Hematopoietic multipotent progenitor cell treated with erythropoietin and hydrocortisone succinate and interleukin-3 and kit ligand, for 4 days (in vitro differentiated cells): ENCODE measurements around the gene UBASH3B.
"Not testable (repeated sequence)": the region's sequence is repeated elsewhere in the genome, so short reads cannot be mapped to it uniquely, and the experiment has no call there.

Source experiments
- DNase-seq: peaks from one replicate; pipeline ENCODE4 v3.0.0-alpha.2; 2015

UBASH3B gene

DNA sequence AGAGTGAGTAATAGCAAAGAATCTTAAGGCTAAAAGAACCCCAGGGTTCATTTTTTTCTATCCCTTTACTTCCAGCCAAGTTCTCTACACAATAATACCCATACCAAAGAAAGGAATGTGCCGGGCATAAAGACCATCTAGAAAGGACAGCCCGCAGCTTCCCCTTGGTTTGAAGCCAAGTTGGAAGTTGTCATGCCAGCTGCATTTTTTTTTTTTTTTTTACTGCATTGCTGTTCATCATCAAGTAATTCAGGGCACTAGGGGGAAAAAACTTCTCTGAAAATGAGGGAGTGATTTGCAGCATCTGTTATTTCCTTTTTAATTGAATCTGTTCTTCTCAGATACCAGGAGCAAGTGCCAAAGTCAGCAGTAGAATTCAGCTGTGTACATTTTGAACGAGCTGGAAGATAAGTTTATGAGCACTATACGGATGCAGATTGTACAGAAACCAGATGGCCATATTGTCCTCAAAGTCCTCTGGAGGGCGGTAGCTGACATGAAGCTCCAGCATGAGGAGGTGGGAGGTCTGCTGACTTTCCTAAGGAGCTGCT, 56.4 kb downstream of the UBASH3B start:
- DNase-seq: peak; percentile 86

DNA sequence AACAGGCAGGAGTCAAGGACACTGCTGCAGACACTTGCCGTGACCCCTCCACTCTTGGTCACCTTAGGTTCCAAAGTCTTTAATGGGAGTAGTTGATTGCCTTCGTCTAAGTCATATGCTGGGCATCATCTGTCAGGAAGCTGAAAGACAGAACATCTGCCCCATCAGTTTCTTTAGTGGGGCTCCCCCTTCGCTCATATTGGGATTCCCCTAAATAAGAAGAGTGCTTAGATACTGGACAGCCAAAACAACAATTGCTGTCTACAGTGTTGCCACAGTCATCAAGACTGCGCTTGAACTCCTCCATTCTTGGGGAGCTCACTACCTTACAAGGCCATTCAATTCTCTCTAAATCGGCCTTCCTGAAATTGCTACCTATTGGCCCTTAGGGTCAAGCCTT, 58.5 kb downstream of the UBASH3B start:
- DNase-seq: no peak

DNA sequence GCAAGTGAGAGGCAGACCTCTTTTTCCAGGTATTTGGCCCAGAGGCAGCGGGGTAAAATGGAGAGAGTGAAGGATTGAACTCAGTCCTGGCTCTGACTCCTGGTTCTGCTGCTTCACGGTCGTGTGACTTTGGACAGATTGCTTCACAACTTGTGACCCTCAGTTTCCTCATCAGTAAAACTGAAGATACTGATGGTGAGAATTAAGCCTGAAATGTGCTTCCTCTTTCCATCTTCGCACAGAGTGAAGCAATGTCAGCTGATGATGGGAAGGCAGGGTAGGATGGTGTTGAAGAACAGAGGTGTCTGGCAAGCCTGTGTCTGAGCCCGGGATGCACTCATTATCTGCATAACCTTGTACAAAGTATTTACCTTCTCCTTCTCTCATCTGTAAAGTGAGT, 59.0 kb downstream of the UBASH3B start:
- DNase-seq: peak; percentile 65

DNA sequence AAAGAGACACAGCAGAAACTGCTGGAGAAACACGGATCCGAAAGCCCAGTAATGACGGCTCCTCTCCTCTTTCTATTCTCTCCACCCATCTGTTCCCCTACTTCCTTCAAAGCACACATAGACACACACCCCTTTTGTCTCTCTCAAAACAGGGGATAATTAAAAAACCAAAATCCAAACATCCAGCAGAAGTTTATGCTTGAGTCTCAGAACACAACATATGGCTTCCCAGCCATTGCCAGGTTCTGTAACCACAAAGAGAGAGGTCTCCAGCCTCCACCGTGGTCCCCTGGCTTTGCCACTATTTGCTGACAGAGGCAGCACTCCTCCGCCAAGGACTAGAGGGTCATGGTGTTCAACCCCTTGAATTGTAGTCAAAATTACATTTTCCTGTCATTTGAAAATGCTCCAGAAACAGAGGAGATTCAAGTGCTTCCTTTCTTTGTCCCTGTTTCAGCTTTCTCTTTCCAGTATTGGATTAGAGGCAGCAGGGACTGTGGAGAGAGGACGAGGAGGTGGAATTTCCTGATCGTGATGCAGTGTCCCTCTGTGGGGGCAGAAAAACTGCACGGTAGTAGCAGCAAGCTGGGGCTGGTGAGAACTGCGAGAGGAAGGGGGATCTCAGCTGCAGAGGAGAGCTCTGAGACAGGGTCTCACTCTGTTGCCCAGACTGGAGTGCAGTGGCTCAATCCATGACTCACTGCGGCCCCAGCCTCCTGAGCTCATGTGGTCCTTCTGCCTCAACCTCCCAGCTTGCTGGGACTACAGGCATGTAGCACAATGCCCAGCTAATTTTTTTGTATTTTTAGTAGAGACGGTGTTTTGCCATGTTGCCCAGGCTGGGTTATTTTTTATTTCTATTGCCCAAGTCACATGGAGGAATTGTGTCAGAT, 60.3 kb downstream of the UBASH3B start:
- DNase-seq: no peak

DNA sequence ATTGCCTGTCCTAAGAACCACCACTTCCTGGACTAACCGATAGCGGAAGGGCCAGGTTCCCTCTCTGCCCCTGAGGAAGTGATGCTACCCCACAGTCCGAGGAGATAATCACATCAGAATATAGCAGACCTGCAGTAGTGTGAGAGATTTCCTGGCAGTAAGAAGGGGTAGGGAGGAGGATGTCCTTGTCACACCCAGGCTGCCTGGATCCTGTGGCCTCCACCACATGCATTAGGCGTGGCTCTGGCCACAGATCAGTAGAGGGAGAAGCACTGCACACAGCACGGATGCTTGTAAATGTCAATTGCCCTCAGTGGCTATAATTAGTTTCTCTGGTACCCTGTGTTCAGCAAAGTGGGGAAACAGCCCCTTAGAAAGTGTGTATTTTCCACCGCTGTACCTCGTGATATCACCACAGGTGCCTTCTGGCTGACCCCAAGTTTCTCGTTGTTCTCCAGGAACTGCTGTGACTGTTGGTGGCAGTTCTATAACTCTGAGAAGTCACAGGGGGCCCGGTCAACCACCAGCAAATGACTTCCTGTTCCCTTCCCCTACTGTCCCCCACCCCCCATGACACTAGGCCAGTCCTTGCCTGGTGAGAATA, 61.8 kb downstream of the UBASH3B start:
- DNase-seq: peak; percentile 93

DNA sequence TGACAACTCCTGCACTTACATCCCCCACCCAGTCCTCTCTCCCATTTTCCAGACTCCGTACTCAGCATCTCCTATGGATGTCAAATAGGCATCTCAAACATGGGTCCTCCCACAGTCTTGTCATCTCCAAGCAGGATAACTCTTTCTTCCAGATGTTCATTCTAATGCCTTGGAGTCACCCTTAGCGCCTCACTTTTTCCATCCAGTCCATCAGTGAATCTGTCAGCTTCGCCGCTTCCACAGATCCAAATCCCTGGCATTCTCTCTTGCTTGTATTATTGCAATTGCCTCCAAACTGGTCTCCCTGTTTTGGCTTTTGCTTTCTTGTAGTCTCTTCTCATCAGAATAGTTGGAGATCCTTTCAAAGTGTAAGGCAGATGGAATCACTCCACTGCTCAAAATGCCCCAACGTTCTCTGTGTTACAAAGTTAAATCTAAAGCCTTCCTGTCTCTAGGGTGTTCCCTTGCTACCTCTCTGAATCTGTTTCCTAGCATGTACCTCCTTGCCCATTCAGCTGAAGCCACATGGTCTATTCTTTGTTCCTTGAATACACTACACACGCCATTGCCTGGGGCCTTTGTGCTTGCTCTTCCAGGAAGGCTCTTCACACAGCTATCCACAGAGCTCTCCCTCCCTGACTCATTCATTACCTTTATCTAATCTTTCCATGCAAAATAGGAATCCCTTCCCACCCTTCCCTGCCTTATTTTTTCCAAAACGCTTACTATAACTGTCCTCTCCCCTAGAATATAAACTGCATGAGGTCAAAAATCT, 64.8 kb downstream of the UBASH3B start:
- DNase-seq: no peak

DNA sequence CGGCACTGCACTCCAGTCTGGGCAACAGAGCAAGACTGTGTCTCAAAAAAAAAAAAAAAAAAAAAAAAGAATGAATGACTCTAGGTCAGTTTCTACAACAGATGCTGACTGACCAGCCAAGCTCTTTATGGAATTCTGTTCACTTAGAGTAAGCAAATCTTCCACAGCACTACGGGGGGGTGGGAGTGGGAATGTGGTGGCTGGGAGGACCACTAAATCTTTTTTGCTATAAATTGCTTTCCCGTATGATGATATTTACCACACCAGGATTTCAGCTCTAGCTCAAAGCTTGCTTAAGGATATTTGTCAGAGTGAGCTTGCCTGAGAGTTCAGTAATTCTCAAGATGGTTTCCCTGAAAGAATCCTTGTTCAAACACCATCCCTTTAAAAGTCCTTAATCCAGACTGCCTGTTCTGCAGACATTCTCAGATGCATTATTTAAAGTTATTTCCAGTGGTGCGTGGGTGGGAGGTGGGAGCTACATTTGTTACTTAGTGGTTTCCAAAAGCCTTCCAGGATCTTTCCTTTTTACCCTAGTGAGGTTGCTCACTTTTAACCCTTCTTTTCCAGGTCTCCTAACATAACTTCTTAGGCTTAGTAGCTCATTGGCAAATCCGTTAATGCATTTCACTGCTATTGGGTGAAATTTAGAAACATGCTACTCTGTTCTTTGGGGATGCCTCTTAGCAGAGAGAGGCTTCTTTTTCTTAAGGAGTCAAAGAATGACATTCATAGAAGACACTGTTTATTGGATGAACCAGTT, 65.9 kb downstream of the UBASH3B start:
- no peak for DNase-seq

DNA sequence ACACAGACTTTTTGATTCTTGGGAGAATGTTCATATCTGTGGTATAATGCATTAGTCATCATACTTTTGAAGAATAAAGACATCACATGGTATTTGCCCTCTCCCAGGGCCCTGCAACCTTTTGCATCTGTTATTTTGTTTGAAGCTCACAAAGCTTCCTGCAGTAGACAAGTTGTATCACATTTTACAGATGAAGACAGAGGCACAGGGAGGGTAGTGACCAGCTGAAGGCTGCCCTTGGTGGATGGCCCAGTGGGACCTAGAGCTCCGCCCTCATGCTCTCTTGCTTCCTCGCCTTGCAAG, 66.4 kb downstream of the UBASH3B start:
- DNase-seq: peak; percentile 59

DNA sequence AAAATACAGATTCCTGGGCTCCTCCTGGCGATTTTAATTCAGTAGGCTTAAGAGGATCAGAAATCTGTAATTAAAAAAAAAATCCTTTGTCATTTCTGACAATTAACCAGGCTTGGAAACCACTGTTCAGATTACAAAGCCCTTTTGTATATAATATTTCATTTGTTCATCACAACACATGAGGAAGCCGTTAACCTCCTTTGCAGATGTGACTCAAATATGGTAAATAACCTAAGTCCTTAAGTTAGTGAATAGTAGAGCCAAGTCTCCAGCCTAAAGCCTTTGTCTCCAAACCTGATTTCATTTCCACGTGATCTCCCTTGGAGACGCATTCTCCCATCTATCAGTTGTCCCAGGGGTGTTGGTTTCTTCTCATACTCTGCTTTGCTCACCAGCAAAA, 67.6 kb downstream of the UBASH3B start:
- DNase-seq: no peak

DNA sequence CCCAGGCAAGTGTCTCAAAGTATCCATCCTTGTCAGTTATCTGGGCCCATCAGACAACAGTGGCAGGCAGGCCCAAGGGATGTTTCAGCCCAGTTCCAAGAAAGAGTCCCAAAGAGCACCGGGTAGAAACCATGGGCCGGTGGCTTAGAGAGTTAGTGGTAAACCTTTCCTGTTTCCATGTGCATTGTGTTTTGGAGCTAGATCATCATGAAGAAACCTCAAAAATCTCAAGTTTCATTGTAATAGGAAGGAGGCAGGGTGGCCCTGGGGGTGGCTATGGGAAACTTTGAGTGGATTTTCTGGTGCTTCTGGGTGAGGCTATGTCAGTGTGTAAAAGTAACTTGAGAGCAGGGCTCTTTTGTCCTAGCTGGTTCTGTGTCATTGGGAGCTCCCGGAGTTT, 68.1 kb downstream of the UBASH3B start:
- DNase-seq: peak; percentile 60

DNA sequence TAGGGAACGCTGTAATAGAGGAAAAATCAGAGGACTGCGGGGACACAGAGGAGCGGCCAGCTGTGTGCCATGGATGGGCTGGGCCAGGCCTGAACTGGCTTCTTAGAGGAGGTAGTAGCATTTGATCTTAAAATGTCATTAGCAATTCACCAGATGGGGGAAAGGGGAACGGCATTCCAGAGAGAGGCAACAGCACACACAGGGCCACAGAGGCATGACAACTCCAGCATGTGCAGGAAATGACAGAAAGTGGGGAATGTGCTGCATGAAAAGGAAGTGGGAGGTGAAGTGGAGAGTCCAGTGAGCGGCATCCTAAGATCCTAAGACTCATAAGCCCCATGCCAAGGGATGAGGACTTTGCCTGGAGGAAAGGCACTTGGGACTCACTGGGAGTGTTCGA, 69.0 kb downstream of the UBASH3B start:
- no peak for DNase-seq

DNA sequence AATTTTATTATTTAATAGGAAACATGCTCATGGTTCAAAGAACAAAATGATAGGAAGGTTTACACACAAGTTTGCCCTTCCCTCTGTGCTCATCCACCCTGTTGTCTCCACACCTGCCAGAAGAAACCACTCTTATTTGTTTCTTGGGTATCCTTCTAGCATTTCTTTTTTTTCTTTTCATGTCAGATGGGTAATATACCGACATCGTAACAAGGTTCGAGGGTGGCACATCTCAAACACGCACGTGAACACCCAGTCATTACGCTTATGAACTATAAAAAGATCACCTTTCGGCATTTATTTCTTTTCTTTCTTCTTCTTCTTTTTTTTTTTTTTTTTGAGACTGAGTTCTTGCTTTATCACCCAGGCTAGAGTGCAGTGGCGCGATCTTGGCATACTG, 70.5 kb downstream of the UBASH3B start:
- no peak for DNase-seq

DNA sequence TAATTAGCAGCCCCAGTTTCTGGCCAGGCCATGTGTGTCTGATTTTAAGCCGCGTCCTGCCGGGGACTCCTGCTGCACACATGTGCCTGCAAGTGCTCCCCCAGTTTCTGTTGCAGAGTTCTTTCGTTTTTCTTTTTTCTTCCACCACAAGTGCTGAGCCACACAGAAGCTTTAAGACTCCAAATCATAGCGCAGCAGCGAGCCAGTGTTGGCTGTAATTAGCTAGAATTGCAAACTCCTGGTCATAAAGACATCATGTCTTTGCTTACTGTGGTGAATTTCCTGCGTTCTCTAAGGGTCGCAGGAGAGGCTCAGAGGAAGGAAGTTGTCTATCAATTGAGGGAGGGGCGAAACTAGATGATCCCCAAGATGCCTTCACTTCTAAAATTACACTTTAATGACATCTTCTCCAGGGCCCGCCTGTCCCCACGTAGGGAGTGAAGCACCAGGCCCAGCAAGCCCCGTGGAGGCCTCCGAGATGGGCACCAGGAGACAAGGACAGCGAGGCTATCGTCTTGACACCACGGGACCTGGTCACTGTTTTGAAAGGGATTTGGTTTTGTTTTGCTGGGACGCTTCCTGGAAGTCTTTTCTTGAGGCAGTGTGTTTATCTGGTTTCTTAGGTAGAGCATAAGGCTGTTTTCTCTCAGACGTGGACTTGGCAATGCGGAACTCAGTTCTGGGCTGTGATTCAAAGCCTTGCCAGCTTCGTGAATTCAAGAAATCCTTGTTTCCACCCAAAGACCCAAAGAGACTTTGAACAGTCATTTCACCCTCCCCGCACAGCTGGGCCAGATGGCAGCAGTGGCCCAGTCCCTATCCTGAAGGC, 71.8 kb downstream of the UBASH3B start:
- DNase-seq: peak; percentile 50

DNA sequence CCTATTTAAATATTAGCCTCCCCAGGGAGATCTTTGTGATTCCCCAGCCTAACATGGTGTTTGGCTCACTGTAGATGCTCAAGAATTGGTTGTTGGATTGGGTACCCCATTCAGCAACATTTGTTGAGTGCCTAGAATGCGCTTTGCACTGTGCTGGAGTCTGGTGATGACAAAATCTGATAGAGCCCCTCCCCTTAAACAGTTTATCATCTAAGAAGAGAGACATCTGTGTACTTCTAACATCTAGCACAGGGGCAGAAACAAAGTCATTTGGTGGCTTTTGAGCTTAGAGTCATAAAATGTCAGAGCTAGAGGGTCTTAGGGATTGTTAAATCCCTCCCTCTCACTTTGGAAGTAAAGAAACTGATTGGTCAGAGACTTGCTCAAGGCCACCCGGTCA, 73.0 kb downstream of the UBASH3B start:
- no peak for DNase-seq

DNA sequence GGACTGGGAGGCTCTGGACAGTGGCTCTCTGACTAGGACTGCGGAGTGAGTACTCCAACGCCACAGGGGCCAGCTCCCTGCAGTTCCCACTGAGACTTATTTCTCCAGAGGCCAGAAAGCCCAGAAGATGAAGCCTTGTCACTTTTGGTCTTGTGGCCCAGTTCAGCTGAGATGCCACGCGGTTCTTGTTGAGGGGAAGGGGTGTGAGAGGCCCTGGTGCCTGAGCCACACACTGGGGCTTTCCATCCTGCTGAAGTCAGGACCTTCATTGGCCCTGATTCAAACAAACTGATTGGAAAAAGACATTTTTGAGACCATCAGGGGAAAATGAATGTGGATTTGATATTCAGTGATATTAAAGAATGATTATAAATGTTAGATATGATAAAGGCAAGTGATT, 73.6 kb downstream of the UBASH3B start:
- DNase-seq: no peak

DNA sequence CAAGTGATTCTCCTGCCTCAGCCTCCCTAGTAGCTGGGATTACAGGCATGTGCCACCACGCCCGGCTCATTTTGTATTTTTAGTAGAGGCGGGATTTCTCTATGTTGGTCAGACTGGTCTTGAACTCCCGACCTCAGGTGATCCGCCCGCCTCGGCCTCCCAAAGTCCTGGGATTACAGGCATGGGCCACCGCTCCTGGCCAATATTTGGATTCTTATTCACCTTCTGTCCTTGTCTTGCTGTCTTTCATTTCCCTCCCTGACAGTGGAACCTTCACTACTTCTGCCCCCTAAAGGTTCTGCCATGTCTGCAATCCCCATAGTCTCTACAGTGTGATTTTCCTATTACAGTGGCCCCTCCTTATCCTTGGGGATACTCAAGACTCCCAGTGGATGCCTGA, 75.2 kb downstream of the UBASH3B start:
- not testable (repeated sequence) for DNase-seq

DNA sequence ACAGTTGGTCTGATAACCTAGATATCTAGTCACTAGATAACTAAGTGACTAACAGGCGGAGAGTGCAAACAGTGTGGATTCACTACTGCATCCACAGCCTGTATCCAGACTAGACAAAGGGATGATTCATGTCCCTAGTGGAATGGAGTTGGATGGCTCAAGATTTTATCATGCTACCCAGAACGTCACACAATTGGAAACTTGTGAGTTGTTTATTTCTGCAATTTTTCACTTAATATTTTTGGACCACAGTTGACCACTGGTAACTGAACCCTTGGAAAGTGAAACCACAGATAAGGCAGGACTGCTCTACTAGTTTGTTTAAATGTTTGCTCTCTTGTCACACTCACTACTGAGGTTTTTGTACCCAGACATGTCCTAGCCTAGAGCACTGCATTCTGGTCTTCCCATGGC, 76.0 kb downstream of the UBASH3B start:
- DNase-seq: peak; percentile 61

DNA sequence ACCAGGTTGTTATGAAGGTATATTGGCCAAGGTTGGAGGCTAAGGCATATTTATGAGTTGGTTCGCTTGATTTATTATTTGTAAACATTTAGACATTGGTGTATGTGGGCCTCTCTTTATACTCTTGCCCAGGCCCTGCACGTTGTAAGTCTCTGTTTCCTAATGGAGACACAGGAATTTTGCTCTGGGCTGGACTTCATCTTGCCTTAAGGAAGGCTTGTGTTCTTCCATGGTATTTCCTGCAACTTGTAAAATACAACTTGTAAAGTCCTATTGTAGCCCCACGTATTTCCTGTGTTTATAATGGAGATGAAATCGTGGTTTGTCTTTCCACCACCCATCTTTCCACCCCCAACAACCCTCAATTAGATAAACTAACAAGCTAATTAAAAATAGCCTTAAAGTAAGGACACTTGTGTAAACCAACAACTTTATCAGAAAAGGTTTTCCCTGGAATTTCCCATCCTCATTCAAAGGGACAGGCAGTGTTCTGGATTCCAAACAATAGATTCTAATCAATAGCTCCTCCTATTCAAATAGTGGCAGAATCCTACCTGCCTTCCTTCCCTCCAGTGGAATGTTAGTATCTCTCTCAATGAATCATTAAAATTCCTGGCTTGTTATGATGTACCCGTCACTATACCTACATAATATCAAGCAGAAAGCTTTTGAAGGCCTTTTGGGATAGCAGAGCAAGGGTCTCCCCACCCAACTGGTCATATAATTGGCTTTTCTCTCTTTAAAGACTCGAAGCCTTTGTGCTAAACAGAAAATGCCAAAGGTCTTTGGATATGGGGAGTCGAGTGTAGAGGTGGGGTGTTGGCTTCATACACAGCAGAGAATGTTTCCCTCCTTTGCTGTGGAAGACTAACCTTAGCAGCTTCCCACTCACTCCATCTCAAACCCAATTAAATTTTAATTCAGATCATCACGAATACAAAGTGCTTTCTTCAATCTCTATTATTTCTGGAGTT, 77.1 kb downstream of the UBASH3B start:
- DNase-seq: no peak

DNA sequence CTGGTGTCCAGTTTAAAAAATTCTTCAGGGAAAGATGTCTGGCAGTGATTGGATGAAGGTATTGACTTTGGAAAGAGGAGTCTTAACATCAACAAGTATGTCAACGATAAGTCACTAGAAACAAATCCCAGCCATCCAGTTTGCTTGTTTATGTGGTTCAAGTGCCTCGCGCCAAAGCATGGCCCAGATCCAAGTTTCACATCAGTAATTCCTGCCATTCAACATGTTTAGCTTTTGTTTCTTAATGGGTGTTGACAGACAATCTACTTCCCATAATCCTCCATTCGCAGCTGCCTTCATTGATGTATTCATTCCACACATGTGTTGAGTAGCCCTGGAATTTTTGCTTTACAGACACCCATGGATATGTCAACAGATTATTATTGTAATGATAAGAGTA, 77.8 kb downstream of the UBASH3B start:
- DNase-seq: no peak

DNA sequence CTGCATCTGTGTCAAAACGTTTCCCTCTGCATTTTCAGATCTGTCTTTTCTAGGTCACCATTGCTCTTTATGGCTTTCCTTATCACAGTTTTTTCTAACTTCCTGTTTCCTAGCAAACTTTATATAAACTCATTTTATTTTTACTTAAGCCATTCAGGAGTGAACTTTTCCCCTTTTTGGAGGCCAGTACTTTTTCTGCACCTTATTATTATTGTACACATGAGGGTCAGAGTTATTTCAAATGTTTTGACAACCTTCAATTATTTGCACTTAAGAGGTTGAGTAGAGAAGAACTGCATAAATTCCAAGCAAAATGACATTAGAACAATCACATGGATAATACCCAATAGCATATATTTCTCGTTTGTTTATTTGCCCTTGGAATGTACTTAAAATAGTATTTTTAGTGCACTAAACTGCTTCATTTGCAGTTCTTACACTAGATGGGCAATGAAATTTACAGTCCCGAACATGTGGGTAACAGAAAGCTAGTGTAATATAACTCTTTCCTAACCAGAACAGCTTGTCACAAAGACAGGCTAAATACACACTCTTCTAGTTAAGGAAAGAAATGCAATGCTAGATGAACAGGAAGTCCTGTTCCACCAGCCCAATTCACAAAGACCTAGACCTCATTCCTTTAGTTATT, 79.5 kb downstream of the UBASH3B start:
- peak; percentile 49 for DNase-seq
